GM21528 (cell line): Measurements from ENCODE around the gene CAPZB.

ENCODE experiments used
- ATAC-seq: cut with Tn5 transposase; IDR thresholded peaks from one replicate; pipeline ENCODE4 v1.9.1; 2021; ENCODE audit warnings: mild to moderate bottlenecking, moderate library complexity; ENCODE audit not compliant: unreplicated experiment, low FRiP score

Gene CAPZB

DNA sequence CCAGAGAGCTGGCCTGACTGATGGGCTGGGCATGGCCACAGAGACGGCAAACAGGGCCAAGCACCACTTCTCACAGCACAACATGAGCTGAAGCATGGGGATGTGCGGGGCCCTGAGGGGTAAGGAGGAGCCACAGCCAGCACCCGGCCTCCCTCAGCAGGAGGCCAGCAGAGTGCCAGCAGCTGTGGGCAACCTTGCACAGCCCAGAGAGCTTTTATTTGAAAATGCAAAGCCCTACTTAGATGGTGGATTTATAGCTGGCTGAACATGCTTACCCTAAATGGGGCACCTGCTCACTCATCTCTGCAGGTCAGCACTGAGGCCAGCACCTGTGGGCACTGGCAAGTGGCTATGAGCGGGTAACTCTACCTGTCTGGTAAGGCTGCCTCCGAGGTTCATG, 129.1 kb downstream of the CAPZB start:
- ATAC-seq: no peak

DNA sequence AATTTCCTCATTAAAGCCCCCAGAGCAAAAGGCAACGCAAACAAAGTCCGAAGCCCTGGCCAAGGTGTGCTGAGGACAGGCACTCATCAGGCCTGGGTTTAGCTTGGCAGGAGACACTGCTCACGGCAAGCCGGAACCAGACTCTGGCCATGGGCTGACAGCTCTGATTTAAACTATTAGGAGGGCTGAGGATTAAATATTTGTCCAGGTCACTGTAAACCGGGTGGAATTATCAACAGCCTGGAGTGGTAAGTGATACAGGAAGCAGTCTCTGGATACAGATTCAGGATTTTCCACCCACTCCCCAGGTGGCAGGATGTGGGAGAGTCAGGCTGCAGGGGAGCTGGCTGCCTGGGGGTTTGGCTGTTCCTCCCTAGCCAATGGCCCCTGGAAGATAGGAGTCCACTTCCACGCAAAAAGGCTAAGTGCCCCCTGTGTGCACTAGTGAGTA, 130.8 kb downstream of the CAPZB start:
- no peak for ATAC-seq

DNA sequence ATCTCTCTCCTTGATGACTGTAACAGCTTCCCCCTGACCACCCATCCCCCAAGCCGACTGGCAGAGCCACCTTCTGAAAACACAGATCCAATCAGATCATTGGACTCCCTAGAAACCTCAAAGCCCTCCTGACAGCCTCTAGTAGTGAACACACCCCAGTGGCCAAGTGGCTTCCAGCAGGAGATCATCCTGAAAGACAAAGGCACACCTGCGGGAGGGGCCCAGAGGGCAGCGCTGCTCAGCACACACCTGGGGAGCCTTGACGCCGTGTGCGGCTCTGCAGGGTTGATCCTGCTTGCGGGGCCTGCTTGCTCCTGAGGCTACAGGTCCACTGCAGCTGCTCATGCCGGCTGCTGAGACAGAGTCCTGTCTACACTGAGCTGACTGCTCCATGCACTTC, 131.7 kb downstream of the CAPZB start:
- ATAC-seq: no peak

DNA sequence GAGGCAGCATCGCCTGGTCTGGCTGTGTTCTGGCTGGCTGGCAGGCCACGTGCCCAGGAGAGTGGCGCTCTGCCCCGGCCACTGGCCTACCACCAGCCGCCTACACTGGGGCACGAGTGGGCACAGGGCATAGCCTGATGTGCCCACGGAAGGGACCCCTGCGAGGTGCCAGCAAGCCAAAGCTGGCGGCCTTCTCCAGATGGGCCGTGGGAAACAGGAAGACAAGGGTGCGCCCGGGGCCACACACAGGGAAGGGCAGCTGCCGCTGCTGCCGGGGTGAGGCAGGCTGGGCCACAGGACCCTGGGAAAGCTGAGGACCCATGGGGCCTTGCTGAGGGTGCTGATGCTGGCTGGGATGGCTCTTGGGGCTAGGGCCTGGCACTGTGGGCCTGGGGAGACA, 132.5 kb downstream of the CAPZB start:
- ATAC-seq: no peak

DNA sequence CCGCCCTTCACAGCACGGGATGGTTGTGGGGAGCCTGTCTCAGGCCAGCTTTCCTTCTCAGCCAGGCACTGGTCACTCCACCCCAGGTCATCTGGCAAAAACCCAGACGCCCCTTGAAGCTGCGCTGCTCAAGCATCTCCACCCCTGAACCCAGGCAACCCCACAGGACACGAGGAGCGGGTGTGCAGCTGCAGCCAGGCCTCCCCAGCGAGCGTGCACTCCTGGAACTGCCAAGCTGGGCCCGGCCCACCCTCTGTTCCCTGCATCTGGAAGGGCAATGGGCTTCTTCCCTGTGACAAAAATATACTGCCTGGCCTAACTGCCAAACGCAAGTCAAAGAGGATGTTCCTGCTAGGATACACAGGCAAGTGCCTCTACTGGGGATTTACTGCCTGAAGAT, 133.5 kb downstream of the CAPZB start:
- ATAC-seq: no peak

DNA sequence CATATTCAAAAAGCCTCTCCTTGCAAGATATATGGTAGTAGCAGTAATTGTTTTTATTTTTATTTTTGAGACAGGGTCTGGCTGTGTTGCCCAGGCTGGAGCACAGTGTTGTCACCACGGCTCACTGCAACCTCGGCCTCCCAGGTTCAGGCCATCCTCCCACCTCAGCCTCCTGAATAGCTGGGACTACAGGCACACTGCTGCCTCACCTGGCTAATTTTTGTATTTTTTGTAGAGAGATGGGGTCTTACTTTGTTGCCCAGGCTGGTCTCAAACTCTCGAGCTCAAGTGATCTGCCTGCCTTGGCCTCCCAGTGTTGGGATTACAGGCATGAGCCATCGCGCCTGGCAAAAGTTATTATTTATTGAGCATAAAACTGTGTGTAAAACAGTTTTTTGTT, 134.8 kb downstream of the CAPZB start:
- ATAC-seq: no peak

DNA sequence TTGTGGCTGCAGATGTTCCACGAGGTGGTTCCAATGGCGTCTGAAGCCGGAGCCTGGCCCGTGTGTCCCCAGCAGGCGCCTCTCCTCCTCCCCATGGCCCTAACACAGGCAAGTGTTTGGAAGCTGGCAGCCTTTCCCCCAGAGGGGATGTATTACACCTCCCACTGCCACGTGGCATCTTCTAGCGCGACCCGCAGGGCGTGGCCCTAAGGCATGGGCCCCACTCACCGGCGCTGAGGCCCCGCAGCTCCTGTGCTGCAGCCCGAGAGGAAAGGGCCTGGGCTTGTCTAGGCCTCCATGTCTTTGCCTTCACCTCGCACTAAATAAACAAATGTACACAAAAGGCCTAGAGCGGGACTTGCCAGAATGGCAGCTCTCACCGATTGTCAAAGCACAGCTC, 135.3 kb downstream of the CAPZB start:
- no peak for ATAC-seq

DNA sequence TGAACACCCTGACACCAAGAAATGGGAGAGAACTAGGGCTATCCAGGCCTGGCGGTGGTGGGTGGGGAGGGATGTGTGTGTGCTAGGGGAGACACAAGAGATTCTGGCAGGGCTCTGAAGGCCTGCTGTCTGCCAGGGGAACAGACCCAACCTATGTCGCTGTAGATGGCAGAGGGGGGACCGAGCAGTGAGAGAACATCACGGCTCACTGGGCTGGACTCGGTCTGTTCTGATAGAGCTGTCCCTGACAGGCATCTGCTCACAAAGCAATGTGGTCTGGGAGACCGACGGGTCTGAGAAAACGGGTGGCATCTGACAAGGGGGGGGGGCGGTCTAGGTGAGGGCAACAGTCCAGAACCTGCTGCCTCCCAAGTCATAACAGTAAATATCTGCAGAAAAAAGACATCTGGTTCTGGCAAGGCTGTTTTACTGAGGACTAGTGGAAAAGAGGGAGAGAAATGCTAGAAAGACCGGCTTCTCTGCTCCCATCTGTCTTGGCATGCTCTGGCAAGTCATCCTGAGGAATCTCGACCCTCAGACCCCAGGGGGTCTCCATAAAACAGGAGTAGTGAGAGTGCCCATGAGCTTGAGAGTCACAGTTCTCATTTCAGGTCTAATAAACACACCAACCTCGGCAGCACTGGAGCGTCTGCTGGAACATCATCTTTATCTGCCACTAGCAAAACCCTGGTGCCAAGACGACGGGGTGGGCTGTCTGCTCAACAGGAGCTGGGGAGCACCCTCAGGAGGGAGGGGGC, 136.7 kb downstream of the CAPZB start:
- ATAC-seq: no peak

DNA sequence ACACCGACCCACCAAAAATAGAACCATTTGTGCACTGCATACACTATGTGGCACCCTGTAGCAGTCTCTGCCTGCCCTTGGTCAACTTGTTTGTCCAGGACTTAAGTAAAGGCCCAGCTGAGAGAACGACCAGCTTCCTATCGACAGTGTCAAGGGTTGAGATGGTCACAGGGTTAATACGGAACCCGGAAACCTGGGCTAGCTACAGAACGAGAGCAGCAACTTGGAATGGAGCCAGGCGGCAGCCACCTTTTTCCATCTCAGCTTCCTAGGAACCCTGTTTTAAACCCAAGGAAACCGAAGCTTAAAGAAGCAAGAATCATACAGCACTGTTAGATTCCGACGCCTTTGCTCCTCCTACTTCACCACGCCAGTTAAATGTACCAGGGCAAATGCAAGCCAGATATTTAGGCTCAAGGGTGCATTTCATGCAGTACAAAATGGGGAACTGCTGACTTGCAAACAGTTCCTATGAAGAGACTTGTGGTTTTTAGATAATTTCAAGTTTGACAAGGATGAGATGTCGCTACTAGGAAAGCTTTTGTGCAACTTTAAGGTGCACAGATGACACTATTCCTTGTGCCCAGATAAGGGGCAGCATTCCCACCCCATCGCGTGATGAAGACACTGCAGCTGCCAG, 137.7 kb downstream of the CAPZB start:
- no peak for ATAC-seq

DNA sequence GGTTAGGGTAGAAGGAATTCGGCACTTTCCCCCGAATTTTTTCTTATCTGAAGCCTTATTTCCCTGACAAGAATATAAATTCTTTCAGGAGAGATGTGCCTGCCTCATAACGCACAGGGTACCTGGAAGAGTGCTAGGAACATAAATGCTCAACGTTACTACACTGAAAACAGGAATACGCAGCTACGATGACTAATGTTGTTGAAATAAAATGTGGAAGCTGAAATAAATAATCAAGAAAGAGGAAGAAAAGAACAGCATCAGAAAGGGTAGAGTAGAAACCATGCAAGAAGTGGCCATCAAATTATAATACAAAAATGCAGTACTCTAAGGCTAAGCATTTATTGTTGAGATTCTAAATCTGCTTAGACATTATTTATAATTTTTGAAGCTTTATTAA, 139.3 kb downstream of the CAPZB start:
- ATAC-seq: no peak

DNA sequence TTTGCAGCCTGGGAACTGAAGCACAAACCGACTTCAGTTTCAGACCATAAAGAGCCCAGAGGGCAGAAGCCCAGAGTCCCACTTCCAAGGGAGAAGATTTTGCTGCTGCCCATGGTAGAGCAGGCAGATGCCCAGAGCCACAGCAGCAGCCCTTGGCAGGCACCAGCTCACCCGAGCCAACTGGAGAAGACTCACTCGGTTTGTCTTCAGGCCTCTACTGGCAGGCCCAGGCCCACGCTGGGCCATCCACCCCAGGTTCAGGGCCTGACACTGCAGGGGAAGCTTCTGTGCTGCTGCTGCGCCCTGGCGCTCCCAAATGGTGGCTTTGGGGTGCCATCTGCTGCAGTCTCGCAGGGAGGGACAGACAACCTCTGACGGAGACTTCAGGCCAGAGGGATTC, 139.9 kb downstream of the CAPZB start:
- no peak for ATAC-seq

DNA sequence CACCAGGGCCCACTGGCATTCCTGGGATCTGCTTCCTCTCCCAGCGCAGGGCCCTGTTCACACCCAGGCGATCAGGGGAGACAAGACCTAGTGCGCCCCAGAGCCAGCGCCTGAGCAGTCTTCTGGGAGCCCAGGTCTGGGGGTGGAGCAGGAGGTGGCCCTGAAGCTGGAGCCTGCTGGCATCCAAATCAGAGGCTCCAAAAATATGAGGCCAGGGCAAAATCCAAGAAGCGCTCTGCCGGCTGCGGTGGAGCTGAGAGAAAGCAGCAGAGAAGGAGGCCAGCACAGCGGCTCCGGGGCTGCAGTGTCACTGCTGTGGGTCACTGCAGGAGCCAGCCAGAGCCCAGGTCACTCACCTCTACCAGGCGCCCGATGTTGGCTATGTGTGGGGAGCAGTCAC, 140.5 kb downstream of the CAPZB start:
- ATAC-seq: no peak

DNA sequence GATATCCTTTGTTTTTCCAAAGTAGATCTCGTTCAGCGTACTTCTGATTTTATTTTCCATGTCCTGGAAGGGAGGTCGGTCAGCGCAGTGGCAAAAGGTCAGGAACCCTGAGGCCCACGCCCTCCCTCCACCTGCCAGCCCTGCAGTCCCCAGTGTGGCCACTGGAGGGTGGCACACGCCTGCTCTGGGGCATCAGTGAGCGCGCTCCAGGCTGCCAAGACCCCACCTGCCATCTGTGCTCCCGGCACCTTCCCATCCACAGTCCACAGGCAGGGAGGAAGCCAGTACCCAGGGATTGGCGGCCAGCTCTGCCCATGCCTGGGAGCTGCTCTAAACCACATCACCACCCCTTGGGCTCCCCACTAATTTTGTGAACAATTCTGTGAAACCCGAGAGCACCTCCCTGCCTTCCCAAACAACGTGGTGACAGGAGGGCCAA, 140.9 kb downstream of the CAPZB start:
- no peak for ATAC-seq

DNA sequence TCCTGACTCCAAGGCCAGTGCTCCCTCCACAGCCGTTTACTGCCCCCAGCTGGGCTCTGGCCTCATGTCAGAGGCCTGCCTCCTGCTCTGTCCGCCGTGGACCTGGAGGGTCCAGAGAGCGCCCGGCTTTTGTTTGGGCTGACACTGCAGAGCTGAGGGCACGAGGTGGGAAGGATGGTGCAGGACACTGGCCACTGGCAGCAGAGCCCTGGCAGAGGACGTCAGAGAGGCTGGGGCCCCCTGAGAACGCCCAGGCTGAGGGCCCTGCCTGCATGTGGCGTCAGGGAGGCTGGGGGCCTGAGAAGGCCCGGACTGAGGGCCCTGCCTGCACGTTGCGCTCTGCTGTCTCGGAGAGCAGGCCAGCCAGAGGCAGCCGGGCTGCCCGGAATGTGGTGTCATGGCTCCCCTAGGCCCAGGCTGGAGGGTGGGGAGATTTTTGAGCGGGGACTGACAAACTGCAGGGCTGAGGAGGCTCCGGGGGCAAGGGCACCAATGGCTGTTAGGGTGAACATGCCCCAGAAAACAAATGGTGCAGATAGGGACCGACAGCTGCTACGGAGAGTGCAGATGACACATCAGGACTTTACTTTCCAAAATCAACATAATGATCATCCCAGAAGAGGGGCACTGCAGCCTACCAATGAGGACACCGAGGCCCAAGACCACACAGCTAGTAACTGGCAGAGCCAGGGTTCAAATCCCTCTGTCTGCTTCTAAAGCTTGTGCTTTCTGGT, 141.6 kb downstream of the CAPZB start:
- ATAC-seq: no peak

DNA sequence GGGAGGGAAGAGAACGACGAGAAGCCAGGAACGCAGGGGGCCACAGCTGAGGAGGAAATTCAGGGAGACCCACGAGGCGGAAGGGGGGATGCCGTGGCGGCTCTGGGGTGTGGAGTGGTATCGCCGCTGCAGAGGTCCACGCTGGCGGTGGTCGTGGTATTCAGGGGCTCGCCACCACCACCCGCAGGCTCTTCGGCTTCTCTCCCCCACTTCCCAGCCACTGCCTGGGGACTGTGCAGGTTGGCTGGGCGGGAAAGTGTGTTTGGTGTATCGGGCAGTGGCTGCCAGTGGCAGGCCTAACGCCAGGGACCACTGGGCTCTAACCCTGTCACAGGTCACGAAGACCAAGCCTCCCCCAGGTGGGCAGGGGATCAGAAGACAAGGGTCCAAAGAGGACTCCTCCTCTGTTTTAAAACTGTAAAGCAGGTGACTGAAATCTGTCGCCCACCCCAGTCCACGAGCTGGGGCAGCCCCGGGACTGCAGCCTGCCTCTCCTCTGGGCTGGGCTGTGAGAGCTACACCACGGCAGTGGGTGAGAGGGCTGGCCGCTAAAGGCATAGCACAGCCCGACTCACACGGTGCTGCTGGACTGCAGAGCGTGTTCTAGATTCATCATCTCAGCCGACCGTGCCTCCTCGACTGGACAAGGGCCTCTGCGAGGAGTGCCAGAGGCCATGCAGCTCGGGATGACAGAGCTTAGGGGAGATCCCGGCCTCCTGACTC, 142.3 kb downstream of the CAPZB start:
- ATAC-seq: no peak

DNA sequence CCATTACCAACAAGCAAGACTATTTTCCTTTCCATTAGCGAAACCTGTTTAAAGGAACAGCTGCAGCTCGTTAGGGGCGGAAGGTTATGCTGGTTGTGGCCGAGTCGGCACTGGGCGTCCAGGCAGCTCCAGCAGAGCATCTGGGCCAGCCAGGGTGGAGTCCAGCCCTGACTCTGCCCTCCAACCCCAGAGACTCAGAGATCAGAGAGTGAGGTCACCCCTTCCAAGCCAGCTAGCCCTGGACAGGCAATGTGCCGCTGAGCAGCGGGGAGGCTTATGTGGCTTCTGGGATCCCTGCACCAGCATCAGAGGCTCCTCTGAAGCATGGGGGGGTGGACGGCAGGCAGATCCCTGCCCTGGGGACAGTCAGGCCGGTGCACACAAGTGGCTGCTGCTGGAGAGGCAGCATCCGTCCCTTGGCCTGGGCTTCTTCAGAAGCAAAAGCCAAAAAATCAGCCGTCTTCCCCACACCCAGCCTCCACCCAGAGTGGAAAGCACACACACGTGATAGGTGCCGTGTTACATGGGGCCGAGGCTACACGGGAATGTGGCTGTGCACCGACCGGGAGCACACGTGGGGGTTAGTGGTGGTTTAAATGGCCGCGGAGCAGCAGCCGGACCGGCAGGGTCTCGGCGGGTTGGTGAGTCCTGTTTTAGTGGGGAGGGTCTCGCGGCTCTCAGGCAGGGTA, 143.1 kb downstream of the CAPZB start:
- ATAC-seq: no peak

DNA sequence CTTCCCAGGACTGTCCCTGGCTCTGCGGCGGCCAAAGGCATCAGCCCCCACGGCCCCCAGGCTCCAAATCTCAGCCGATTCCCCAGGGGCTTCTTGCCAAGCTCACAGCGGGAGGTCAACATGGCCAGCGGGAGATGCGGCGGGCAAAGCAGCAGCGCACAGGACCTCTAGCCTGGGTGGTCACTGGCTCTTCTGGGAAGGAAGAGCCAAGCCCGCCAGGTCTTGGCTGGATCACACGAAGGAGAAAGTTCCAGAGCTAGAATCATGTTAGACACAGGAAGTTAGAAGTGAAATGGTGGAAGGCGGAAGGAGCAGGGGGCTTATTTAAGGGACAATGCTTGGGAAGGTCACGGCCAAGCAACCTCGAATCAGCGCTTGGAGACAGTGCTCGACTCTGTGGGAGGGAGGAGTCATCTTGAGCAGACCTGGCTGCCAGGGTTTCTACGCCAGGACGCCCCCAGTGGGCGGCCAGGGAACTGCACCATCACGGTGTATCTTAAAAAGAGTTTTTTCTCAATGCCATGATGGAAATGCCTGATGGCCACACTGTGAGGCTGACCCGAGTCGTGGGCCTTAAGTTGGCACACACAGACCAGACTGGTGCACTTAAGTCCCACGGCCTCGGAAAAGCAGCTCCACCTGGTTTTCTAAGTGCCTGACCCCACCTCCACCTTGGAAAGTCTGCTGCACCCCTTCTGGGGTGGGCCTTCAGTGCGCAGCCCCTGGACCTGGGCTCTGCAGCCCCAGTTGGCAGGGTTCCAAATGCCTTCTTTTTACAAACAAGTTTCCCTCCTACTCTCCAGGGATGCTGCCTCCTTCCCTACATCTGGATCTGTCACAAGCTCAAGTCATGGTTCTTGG, 143.9 kb downstream of the CAPZB start:
- ATAC-seq: no peak

DNA sequence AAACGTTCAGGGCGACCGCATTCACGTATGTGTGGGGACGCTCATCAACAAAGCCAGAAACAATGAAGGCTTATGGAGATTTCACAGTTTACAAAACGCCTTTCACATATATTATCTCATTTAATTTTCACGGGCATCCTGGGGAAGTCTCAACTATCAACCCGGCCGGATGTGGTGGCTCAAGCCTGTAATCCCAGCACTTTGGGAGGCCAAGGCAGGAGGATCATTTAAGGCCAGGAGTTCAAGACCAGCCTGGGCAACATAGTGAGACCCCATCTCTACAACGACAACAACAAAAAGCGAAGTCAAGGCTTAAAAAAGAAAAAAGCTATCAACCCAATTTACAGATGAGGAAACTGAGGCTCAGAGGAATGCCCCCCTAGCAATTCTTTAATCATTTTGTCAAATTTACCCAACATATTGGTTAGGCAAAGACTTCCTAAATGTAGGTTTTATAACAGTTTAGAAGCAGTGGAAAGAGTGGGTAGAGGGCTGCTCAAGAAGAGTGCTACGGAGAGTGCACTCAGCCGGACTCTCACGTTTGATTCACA, 144.9 kb downstream of the CAPZB start:
- ATAC-seq: no peak

DNA sequence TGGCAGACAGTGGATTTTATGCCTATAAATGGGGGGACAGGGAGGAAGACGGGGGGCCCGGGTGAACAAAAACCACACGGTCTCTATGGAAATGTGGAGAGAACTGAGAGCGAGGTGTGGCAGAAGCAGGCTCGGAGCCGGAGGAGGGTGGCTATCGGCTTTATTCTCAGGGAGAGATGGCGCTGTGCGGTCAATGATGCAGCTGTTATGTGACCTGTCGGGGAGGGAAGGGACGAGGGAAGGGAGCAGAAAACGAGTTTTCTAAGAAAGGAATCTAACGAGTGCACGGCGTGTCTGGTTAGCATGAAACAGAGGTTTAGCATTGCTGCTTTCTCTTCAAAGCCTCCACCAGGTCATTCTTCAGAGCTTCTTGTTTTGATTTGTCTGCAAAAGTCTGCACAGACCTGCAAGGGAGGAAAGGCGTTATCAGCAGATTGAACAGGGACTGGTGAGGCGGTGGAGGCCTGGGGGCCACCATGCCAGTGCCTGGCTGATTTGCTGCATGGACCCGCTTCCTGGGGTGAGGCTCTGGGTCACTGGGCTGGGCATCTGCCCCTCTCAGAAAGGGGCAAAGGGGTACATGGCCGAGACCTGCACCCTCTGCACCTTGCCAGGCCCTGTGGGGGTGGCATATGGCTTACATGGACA, 146.0 kb downstream of the CAPZB start:
- no peak for ATAC-seq
